Measurements from ENCODE around the gene LEP.

- TF ChIP-seq SP1 (IDR thresholded peaks at IDR 0.05), result no peak
- TF ChIP-seq FOXA1 (IDR thresholded peaks at IDR 0.05), result no peak
- no peak for TF ChIP-seq FOXM1 (IDR thresholded peaks at IDR 0.05; ENCODE audit: borderline replicate concordance)
- no peak for TF ChIP-seq CTBP1 (IDR thresholded peaks at IDR 0.05; ENCODE audit: borderline replicate concordance)
Measured at GRCh38 chr7:128270826-128271272, 29.8 kb downstream of the LEP start.
